ENCODE measurements around the gene NUMA1. TPM values are rescaled to one million over a fixed set of nuclear protein-coding genes. Genes with fewer than 3 reads are reported as not detected.

The NUMA1 gene
- total RNA-seq, 1 experiment from 2014 or later = 130 TPM

- no peak for DNase-seq (ENCODE audit: low read depth)
Measured at GRCh38 chr11:72001834-72002591, 78.3 kb downstream of the NUMA1 start.

DNA sequence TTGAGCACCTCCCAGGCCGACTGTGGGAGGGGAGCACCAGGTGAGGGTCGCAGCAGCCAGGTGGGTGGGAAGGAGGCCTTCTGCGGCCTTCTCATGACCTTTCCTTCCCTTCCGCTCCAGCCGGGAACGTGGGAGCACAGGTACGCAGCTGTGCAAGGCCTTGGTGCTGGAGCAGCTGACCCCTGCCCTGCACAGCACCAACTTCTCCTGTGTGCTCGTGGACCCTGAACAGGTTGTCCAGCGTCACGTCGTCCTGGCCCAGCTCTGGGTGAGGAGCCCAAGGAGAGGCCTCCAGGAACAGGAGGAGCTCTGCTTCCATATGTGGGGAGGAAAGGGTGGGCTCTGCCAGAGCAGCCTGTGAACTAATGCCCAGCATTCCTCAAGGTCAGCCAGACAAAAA lies 79.1 kb downstream of the NUMA1 start:
- no peak for DNase-seq (ENCODE audit: low read depth)

DNA sequence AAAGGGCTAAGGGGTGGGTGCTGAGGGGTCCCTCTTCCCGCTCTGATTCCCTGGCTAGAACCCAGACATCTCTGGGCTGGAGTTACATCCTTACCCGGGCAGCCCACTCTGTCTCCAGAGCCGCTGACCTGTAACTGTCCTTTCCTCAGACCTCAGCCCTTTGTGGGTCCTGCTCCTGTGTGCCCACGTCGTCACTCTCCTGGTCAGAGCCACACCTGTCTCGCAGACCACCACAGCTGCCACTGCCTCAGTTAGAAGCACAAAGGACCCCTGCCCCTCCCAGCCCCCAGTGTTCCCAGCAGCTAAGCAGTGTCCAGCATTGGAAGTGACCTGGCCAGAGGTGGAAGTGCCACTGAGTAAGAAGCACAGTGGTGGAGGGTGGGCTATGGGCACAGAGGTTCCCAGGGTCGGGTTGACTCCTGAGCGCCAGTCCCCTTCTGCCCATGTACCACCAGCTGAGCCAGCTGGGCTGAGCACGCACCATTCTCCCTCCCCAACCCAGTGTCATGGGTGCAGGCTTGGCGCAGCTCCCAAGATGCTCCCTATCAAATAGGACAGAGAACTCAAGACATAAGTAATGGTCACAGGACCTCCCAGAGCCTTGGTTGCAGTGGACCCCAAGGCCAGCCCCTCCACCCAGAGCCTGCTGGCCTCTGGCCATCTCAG lies 80.0 kb downstream of the NUMA1 start:
- DNase-seq (ENCODE audit: low read depth) = no peak

DNA sequence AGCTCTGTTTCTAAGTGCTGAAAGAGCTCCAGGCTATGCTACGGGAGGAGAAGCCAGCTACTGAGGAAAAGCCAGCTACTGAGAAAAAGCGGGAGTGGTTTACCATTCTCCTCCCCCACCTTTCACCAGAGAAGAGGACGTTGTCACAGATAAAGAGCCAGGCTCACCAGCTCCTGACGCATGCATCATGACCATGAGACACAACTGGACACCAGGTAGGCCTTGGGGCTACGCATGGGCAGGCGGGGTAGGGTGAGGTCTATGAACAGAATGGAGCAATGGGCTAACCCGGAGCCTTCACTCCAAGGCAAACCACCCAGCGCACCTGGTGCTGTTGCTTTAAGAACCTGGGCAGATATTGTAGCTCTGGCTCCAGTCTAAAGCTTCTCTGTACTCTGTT lies 80.5 kb downstream of the NUMA1 start:
- DNase-seq (ENCODE audit: low read depth) = no peak

DNA sequence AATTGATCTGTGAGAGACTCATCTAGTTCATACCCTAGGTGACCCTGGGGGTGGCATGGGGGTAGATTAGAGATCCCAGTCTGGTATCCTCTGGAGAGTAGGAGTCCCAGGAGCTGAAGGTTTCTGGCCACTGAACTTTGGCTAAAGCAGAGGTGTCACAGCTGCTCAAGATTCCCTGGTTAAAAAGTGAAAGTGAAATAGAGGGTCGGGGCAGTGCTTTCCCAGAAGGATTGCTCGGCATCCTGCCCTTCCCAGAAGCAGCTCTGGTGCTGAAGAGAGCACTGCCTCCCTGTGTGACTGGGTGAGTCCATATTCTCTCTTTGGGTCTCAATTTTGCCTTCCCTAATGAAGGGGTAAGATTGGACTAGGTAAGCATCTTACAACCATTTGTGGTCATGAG lies 81.0 kb downstream of the NUMA1 start:
- DNase-seq (ENCODE audit: low read depth) = peak; percentile 60

GRCh38 chr11:71998649-71999310 lies 81.6 kb downstream of the NUMA1 start, which contains the start of gene IL18BP:
TSS of gene IL18BP (plus strand) at chr11:71998909. CDS start at chr11:71999985, 1,076 bp downstream.
- no peak for DNase-seq (ENCODE audit: low read depth)

DNA sequence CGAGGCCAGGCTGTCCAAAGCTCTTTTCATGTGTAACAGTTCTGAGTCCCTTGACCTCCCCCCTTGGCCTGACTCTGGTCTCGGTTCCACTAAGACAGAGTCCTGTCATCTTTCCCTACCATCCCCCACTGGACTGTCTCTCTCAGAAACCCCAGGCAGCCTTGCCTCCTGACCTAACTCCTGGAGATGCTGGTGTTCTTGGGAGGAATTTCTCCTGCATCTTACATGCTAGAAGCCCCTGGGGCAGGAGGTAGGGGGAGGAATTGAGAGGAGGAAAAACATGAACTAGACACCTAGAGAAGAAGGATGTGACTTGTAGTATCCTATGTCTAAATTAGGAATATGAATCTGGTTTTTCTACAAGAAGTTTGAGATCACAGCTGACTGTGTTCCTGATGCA lies 82.3 kb downstream of the NUMA1 start:
- DNase-seq (ENCODE audit: low read depth) = no peak

- DNase-seq (ENCODE audit: low read depth) = no peak
Measured at GRCh38 chr11:71997594-71997993, 82.7 kb downstream of the NUMA1 start.

DNA sequence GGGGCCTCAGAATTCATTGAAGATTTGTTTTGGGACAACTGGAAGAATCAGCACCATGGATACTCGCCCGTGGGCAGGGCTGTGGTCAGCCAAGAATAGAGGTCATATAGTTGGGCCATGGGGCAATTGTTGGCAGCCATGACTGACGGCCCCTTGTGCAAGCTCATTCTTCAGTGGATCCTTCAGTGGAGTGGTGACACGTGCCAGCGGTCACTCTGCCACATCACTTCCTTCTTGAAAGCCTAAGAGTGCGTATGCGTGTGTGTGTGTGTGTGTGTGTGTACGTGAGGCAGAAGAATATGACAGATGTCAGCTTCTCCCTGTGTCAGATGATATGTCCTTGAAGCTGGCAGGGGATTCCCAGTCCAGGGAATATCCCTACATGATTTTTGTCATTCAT lies 83.4 kb downstream of the NUMA1 start:
- no peak for DNase-seq (ENCODE audit: low read depth)

GRCh38 chr11:71996517-71996916 lies 83.8 kb downstream of the NUMA1 start:
- no peak for DNase-seq (ENCODE audit: low read depth)

DNA sequence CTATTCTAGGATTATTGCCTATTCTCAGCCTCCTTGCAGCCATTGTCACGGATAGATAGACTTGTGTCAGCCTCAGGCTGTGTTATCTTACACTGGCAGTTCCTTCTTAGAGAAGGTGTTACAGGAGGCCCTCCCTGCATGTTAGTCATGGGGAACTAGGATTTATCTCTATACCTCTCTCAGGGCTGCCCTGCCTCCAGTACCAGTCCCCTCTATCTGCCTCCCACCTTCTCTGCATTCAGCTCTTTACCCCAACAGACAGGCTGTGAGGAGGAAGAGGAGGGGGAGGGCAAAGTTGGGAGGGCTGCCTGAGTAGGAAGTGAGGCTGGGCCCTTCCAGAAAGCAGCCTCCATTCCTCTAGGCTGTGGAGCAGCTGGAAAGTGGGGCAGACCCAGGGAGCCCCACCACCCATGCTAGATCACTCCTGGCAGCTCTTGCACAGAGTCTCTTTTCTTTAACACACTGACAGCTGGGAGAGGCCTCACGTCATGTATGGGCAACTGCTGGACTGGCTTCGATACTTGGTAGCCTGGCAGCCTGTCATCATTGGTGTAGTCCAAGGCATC lies 84.5 kb downstream of the NUMA1 start:
- no peak for DNase-seq (ENCODE audit: low read depth)

DNA sequence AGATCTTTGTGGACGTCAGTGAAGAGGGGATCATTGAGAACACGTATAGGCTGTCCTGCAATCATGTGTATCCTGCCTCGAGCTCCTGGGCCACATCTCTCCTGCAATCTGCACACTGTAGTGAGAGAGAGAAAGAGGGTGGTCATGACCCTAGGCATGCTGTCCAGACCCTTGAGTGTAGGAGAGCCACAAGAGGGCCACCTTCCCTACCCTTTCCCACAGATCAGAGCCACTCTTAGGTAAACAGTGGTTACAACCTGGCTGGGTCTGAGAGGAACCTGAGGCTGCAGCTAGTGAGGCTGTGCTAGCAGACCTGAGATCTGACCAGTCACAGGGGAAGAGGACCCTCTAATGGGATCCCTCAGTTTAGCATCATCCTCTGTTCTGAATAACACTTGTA lies 85.6 kb downstream of the NUMA1 start:
- DNase-seq (ENCODE audit: low read depth) = no peak

GRCh38 chr11:71992136-71992730 lies 88.1 kb downstream of the NUMA1 start:
- DNase-seq (ENCODE audit: low read depth) = no peak

DNA sequence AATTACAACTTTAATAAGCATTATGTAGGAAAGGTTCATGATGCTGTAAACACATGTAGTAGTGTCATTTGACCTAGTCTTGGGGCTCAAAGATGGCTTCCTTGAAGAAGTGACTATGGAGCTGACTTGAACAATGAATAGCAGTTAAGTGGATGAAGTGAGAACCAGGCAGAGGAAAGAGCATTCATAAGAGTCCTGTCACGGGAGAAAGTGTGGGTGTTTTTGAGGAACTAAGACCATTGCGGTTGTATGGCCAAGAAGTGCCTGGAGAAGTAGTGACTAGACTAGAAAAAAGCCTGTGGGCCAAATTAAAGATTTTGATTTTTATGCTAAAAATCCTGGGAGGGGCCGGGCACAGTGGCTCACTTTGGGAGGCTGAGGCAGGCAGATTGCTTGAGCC lies 88.8 kb downstream of the NUMA1 start:
- DNase-seq (ENCODE audit: low read depth) = no peak

- no peak for DNase-seq (ENCODE audit: low read depth)
Measured at GRCh38 chr11:71990701-71991100, 89.6 kb downstream of the NUMA1 start.

DNA sequence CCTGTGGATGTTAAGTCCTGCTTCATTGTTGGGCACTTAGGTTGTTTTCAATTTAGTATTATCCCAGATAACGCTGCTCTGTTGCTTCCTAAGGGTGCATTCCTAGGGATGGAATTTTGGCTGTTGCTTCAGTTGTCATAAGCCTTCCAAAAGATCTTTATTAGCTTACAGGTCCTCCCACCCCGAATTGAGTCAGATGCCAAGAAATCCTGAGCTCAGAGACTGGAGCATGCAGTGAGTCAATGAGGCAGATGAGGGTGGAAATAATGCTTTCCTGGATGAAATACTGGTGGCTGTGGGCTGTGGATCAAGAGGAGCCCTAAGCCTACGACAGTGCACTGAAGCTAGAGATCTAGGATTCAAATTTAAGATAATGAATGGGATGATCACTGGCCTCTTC lies 92.3 kb downstream of the NUMA1 start:
- DNase-seq (ENCODE audit: low read depth) = no peak

- DNase-seq (ENCODE audit: low read depth) = no peak
Measured at GRCh38 chr11:71987521-71987920, 92.8 kb downstream of the NUMA1 start.

GRCh38 chr11:71986131-71986530 lies 94.2 kb downstream of the NUMA1 start:
- DNase-seq (ENCODE audit: low read depth) = no peak

DNA sequence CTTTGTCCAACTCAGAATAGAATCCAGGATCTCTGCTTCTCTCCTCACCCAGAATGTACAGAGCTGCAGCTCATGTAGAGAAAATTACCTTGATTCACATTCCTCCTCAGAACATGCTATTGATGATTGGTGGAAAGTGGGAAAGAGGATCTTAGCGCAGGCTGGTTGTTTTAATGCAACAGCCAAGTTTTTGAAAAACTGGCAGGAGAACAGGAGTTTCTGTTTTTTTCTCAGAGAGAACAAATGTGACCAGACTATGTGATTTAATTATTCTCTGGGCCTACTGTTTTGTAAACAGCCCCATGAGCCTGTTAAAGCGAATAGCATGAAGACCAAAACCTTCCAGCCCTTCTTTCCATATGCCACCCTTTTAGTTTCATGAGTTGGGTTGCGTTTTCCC lies 100.7 kb downstream of the NUMA1 start:
- no peak for DNase-seq (ENCODE audit: low read depth)

DNA sequence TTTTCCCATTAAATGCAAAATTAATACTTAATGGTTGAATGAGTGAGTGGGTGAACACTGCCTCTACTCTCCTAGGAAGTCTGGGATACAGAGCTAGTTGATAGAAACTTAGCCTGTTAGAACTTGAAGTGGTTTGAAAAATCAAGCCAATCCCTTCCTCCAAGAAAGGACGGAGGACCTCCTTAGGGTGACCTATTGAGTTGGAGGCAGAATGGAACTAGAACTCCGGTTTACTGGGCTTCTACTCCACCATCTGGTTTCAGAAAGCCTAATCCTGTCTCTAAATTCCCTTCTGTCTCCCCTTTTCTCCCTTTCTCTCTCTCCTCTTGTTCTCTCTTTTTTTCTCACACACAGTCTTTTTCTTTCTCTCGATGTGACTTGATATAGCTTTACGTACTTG lies 101.2 kb downstream of the NUMA1 start:
- DNase-seq (ENCODE audit: low read depth) = no peak

GRCh38 chr11:71977743-71978418 lies 102.5 kb downstream of the NUMA1 start:
- peak; percentile 51 for DNase-seq (ENCODE audit: low read depth)

DNA sequence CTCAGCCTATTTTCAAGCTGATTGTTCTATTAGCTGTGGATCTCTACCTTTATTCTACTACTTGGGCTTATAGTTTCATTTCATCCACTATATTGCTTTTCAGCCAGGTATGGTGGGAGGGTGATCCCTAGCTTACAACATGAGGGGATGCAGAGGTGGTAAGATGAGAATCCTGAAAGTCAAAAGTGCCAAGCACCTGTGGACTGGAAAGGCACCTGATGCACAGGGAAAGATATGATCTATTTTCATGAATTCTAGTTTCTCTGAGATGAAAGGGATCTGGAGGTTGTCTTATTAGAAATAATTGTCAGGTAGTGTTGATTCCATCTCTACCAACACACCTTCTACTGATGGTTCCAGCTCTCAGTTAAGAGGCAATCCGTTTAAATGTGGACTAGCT lies 103.3 kb downstream of the NUMA1 start:
- DNase-seq (ENCODE audit: low read depth) = no peak

Measured in RPMI7951 (cell line).